GM18498 (cell line): ENCODE data around the gene GPR68.
"Not testable (repeated sequence)": the region's sequence is repeated elsewhere in the genome, so short reads cannot be mapped to it uniquely, and the experiment has no call there.

Source experiments
- ATAC-seq: cut with Tn5 transposase; IDR thresholded peaks from one replicate; pipeline ENCODE4 v1.9.1; 2021; ENCODE audit warnings: mild to moderate bottlenecking, moderate library complexity; ENCODE audit not compliant: unreplicated experiment

Gene GPR68

DNA sequence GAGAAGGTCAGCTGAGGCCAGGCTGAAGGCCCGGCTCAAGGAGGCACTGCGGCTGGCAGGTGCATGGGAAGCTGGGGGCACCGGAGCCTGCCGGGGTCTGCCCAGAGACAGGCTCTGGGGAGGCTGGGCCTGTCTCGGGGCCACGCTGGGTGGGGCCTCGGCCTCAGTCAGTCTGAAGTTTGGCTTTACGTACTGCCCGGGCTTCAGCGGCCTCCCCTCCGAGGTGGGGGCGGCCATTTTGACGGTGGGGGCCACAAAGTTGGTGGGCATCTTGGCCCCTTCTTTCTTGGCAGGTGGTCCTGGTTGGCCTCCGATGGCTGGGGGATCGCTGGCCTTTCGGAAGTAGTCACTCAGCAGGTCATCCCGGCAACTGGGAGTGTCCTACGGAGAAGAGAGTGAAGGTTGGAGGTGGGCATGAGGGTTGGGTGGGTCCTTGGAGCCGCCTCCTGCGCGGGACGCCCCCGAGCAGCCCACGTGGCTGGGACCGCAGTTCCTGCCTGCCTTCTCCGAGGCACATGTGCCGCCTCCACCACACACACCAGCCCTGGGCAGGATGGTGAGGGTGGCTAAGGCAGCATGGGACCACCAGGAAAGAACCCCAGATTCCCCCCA is 28.9 kb upstream of the GPR68 start:
- ATAC-seq = no peak

DNA sequence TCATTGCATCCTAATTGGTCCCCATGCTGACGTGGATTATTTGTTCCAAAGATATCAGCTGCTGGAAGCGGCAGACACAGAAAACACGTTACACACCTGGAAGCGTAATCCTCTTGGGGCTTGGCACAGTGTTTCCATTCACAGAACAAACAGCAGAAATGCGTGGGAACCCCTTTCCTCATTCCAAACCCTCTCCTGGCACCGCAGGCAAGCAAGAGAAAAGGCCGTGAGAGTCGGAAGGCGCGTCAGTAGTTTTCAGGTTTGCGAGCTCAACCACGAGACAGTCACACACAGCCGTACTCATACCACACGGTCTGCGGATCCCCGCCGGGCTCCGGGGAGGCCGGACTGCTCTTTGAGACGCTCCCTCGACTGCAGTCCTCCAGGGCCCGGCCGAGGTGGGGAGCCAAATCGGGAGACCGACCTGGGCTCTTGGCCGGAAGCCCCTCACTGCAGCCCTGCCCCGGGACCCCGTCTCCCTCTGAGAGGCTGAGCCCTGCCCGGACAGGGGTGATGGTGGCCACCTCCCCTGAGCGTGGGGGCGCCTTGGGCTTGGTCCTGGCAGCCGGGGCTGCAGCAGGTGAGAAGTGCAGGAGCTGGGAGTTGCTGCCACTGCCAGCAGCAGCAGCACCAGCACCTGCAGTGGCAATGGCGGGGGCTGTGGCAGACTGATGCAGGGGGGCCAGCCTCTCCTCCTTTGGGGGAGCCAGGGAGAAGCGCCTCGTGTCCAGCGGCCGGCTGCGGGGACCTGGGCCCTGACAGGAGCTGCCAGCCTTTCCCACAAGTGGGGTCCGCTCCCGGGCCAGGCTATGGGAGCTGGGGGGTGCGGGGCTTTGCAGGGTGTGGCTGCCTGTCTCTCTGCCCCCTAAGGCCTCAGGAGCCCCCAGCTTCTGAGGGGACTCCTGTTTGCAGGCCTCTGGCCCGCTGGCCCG is 28.1 kb upstream of the GPR68 start:
- ATAC-seq = no peak

DNA sequence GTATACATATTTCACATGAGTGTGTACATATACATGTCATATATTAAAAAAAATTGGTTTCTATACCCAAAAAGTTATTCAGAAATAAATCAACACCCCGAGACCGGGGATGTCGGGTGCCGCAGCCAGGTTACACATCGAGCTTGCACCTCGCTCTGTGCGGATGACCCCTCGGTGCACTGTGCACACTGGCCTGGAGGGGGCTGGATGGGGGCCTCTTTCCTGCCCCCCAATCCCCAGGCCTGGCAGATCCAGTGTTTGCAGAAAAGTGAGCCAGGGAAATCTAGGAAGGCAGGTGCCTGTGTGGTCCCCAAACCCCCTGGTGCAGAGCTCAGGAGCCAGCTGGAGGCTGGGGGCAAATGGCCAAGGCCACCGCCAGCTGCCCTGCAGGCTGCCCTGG is 27.1 kb upstream of the GPR68 start:
- no peak for ATAC-seq

DNA sequence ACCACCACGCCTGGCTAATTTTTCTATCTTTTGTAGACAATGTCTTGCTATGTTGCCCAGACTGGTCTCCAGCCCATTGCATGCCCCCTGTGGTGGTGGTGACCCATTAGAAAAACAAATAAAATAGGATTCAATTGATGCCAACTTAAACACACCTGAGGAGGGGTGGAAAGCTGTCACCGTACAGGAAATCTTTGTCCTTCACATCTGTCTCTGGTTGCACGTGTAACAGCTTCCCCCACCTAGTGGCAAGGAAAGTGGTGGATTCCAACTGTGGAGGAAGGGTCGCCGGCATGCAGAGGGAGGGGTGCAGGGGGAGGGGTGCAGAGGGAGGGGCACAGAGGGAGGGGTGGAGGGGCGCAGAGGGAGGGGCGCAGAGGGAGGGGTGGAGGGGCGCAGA is 26.1 kb upstream of the GPR68 start:
- ATAC-seq = no peak

DNA sequence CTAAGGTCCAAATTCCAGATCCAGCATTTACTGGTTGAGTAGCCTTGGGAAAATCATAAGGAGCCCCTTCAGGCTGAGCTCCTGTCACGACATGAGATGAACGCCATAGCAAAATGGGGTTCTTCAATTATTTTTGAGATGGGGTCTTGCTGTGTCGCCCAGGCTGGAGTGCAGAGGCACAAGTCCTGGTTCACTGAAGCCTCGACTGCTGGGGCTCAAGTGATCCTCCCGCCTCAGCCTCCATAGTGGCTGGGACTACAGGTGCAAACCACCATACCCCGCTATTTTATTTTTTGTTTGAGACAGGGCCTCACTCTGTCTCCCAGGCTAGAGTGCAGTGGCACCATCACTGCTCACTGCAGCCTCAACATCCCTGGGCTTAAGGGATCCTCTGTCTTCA is 25.7 kb upstream of the GPR68 start:
- no peak for ATAC-seq

- no peak for ATAC-seq
These were observed 24.8 kb upstream of the GPR68 start for GRCh38 chr14:91269076-91269991.

DNA sequence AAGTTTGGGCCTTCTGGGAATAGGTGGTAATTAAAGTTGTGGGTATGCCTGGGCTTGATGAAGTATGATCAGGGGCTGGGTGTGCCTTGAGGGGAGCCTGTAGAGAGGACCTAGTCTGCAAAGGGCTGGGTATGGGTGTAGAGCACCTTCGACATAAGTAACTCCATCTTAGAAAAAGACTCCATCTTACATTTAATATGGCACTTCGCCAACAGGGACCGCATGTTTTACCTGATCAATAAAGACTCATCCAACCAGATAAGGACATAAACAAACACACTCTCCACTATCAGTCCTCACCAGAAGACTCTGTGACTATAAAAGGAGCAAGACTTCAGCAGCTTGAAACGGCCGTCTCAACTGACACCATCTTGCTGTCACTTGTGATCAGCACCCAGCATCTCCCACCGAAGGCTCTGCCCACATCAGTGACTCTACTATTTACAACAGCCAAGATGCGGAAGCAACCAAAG is 23.5 kb upstream of the GPR68 start:
- no peak for ATAC-seq

GRCh38 chr14:91266276-91266675 is 21.8 kb upstream of the GPR68 start:
- not testable (repeated sequence) for ATAC-seq

GRCh38 chr14:91265404-91265803 is 20.9 kb upstream of the GPR68 start:
- ATAC-seq = no peak

DNA sequence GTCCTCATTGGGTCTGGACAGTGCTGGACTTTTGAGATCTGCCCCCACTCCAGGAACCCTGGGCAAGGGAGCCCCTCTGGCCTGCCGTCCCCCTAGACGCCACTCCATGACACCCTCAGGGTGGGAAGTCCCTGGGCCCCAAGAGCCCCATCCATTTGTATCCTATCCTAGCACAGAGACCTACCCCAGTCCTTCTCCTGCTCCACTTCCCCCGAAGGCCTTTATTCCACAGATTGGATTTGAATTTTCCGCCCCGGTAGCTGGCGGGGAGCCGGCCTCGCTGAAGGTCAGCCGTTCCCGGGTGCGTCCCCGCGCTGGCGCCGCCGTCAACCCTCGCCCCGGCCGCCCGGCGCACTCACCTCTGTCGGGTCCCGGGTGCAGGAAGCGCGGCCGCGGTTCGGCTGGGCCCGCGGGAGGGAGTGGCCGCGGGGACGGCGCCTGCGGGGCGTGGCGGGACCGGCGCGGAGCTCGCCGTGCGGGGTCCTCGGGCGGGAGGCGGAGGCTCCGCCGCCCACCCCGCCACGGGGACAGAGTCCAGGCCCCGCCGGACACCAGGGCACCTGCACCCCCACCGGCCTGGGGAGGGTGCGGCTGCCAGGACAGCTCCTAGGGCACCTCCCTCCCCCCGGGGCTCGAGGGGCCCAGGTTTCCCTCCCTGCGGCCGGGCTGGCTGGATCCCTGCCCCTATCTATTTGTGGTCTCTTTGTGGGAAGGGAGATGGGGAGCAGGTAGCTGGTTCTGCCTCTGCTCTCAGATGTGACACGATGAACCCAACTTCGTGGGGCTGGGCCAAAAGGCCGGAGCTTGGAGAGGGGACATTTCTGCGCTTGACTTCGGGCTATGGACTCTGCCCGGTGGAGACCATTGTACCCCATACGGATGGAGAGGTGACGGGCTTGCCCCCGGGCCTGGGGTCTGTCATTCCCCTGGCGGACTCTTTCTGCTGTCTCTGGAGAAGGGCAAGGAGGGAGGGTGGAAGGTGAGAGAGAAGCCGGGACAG is 19.9 kb upstream of the GPR68 start:
- no peak for ATAC-seq

DNA sequence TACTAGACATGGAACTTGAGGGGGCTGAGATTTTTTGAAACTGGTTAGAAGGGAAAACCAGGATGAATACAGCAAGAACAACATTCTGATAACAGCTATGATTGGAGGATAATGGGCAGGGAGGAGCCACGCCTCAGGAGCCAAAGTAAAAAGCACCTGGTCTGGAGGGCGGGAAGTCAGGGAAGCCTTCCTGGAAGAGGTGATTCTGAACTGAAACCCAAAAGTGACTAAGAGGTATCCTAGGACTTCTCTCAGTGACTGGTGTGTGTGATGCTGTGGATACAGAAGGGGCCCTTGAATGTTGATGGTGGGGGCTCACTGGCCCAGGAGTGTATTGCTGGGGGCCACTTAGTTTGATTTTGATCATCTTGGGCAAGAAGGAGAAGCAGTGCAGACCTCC is 18.8 kb upstream of the GPR68 start:
- no peak for ATAC-seq

DNA sequence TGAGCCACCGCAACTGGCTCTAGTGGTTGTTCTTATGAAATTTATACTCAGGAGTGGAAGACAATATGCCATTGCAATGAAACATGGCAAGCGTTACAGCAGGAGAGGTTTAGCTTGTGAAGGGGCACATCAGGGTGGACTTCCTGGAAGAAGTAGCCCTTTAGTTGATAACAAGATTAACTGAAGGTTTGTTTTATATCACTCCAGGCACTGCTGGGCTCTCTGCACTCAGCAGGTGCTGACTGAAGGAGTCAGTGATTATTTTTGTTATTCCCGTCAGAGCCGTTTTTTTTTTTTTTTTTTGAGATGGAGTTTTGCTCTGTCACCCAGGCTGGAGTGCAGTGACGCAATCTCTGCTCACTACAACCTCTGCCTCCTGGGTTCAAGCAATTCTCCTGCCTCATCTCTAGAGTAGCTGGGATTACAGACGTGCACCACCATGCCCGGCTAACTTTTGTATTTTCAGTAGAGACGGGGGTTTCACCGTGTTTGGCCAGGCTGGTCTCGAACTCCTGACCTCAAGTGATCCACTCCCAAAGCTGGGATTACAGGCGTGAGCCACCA is 17.6 kb upstream of the GPR68 start:
- no peak for ATAC-seq

- ATAC-seq = no peak
These were observed 16.6 kb upstream of the GPR68 start for GRCh38 chr14:91261115-91261514.

GRCh38 chr14:91258876-91259275 is 14.4 kb upstream of the GPR68 start:
- ATAC-seq = no peak

DNA sequence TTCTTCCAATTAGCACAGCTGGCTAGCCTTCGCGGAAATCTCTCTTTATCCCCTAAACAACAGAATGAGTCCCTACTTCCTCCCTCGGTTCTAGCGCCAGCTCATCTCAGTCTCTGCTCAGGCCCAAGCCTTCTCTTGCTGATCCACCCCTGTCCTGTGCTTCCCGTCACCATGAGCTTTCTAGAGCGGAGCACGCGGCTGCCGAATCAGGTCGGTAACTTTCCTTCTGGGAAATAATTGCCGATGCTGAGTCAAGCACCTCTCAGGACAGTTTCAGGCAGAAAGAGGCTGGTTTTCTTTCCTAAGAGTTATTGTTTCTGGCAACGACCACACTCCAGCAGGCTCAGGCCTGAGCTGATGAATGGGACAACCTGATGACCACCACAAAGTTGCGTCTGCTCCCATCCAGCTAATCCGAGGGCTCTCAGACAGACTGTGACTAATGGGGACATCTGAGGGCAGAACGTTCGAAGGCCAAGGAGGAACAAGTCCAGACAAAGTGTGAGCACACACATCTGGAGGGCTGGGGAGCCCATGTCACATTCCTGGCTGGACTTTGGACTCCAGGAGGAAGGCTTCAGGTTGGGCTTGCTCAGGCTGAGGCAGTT is 13.6 kb upstream of the GPR68 start:
- no peak for ATAC-seq

GRCh38 chr14:91257328-91258010 is 13.0 kb upstream of the GPR68 start:
- ATAC-seq = no peak

DNA sequence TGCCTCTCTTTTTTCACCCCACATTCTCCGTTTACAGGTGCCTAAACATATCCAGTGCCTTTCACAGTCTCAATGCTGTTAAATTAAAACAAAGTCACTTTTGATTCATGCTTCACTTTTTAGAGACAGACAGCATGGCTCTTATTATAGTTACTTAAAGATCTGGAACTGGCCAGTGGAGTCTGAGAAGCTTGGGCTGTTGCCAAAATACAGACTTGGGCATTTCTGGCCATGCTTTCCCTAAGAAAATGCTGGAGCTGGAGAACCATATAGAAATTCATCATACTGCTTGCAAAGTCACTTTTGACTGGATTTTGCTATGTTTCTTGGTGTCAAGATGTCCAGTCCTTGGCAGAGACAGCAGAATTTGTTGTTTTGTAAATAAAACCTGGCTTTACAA is 12.2 kb upstream of the GPR68 start:
- no peak for ATAC-seq

- no peak for ATAC-seq
These were observed 10.7 kb upstream of the GPR68 start for GRCh38 chr14:91255026-91255695.
